ENCODE measurements around the gene DPP6.

Gene DPP6

GRCh38 chr7:154684666-154685563 lies 632.7 kb downstream of the DPP6 start:
- H3K4me3 ChIP-seq (ENCODE audit: low read depth, low read length), result no peak overlapping the region

- no peak overlapping the region for H3K4me3 ChIP-seq (ENCODE audit: low read depth, low read length)
These were observed 633.3 kb downstream of the DPP6 start for GRCh38 chr7:154685564-154685901.

- no peak overlapping the region for H3K4me3 ChIP-seq (ENCODE audit: low read depth, low read length)
These were observed 634.1 kb downstream of the DPP6 start for GRCh38 chr7:154686305-154686704.

GRCh38 chr7:154688952-154689351 lies 636.8 kb downstream of the DPP6 start:
- H3K4me3 ChIP-seq (ENCODE audit: low read depth, low read length), result no peak overlapping the region

- H3K4me3 ChIP-seq (ENCODE audit: low read depth, low read length), result no peak overlapping the region
These were observed 638.2 kb downstream of the DPP6 start for GRCh38 chr7:154690411-154690810.

- H3K4me3 ChIP-seq (ENCODE audit: low read depth, low read length), result no peak overlapping the region
These were observed 641.5 kb downstream of the DPP6 start for GRCh38 chr7:154693661-154694060.

GRCh38 chr7:154695836-154696235 lies 643.6 kb downstream of the DPP6 start:
- no peak overlapping the region for H3K4me3 ChIP-seq (ENCODE audit: low read depth, low read length)

- H3K4me3 ChIP-seq (ENCODE audit: low read depth, low read length), result no peak overlapping the region
These were observed 644.4 kb downstream of the DPP6 start for GRCh38 chr7:154696556-154696955.

GRCh38 chr7:154698726-154699291 lies 646.6 kb downstream of the DPP6 start:
- H3K4me3 ChIP-seq (ENCODE audit: low read depth, low read length), result no peak overlapping the region

- H3K4me3 ChIP-seq (ENCODE audit: low read depth, low read length), result no peak overlapping the region
These were observed 647.2 kb downstream of the DPP6 start for GRCh38 chr7:154699417-154699816.

GRCh38 chr7:154709840-154710520 lies 657.8 kb downstream of the DPP6 start:
- H3K4me3 ChIP-seq (ENCODE audit: low read depth, low read length), result no peak overlapping the region

- no peak overlapping the region for H3K4me3 ChIP-seq (ENCODE audit: low read depth, low read length)
These were observed 667.8 kb downstream of the DPP6 start for GRCh38 chr7:154720016-154720415.

- H3K4me3 ChIP-seq (ENCODE audit: low read depth, low read length), result no peak overlapping the region
These were observed 668.9 kb downstream of the DPP6 start for GRCh38 chr7:154721086-154721485.

GRCh38 chr7:154726368-154726767 lies 674.2 kb downstream of the DPP6 start:
- H3K4me3 ChIP-seq (ENCODE audit: low read depth, low read length), result no peak overlapping the region

- H3K4me3 ChIP-seq (ENCODE audit: low read depth, low read length), result no peak overlapping the region
These were observed 676.9 kb downstream of the DPP6 start for GRCh38 chr7:154729056-154729455.

- H3K4me3 ChIP-seq (ENCODE audit: low read depth, low read length), result no peak overlapping the region
These were observed 683.6 kb downstream of the DPP6 start for GRCh38 chr7:154735766-154736165.

GRCh38 chr7:154736389-154736788 lies 684.2 kb downstream of the DPP6 start:
- no peak overlapping the region for H3K4me3 ChIP-seq (ENCODE audit: low read depth, low read length)

- H3K4me3 ChIP-seq (ENCODE audit: low read depth, low read length), result no peak overlapping the region
These were observed 686.0 kb downstream of the DPP6 start for GRCh38 chr7:154738216-154738615.

- no peak overlapping the region for H3K4me3 ChIP-seq (ENCODE audit: low read depth, low read length)
These were observed 688.9 kb downstream of the DPP6 start for GRCh38 chr7:154741131-154741530.

- no peak overlapping the region for H3K4me3 ChIP-seq (ENCODE audit: low read depth, low read length)
These were observed 691.0 kb downstream of the DPP6 start for GRCh38 chr7:154743206-154743605.

- no peak overlapping the region for H3K4me3 ChIP-seq (ENCODE audit: low read depth, low read length)
These were observed 692.2 kb downstream of the DPP6 start for GRCh38 chr7:154744256-154744860.

GRCh38 chr7:154744861-154745258 lies 692.7 kb downstream of the DPP6 start:
- H3K4me3 ChIP-seq (ENCODE audit: low read depth, low read length), result no peak overlapping the region

Data from iPS-11a (cell line).